Measurements from ENCODE around the gene TMEM72. TPM values are rescaled to one million over a fixed set of nuclear protein-coding genes. Genes with fewer than 3 reads are reported as not detected.
A peak's percentile ranks its signal among the peaks of the same experiment; 100 is the strongest.

TMEM72 gene
- polyA plus RNA-seq, 3 donors = not detected

- Histone ChIP-seq H3K9me3 (replicated peaks in 1 of 2; ENCODE audit: control insufficient read depth in 1 of 2, insufficient read depth in 1 of 2, low read length in 2 of 2) (no peaks in the 10 kb centered on the region), H3K4me2 (replicated peaks; ENCODE audit: extremely low read depth, low read length, poor library complexity, severe bottlenecking) (no peak overlapping the region), H3K4me3 (replicated peaks in 1 of 3; ENCODE audit: low read depth in 2 of 3, low read length in 3 of 3) (no peak overlapping the region), H3K27ac (ENCODE audit: low read depth in 1 of 2, low read length in 2 of 2) (peak overlapping the region; percentile 66 to 76), H2AFZ (ENCODE audit: insufficient read depth, low read depth, low read length, poor library complexity, severe bottlenecking) (no peak overlapping the region), H3K79me2 (ENCODE audit: insufficient read depth, low read length) (peaks cover 53% of the 10 kb centered on the region), H3K27me3 (ENCODE audit: control insufficient read depth in 2 of 2, insufficient read depth in 2 of 2, low read length in 2 of 2) (no peaks in the 10 kb centered on the region), H3K4me1 (ENCODE audit: control insufficient read depth in 1 of 2, insufficient read depth in 2 of 2, low read length in 2 of 2) (peaks cover 52 to 59% of the 10 kb centered on the region in 2 donors), H3K36me3 (replicated peaks in 1 of 2; ENCODE audit: control insufficient read depth in 1 of 2, insufficient read depth in 2 of 2, low read length in 2 of 2) (peaks cover 6 to 40% of the 10 kb centered on the region in 2 donors), H4K20me1 (ENCODE audit: insufficient read depth, low read length) (peaks cover 50% of the 10 kb centered on the region), H3K9ac (ENCODE audit: insufficient read depth, low read length, poor library complexity, severe bottlenecking) (no peak overlapping the region)
- no peak overlapping the region for H3K4me3 Mint-ChIP-seq
- H3K27me3 Mint-ChIP-seq (ENCODE audit: low read depth in 3 of 3) = peaks cover 0 to 4% (median 0%) of the 10 kb centered on the region in 3 donors
- peaks cover 68% of the 10 kb centered on the region for H3K4me1 Mint-ChIP-seq
- 90% methylated on average over 3 of the region's 3 CpGs for WGBS (ENCODE audit: insufficient coverage)
- intact Hi-C loops (cut with micrococcal nuclease) = no loop called here
- TF ChIP-seq CTCF (IDR thresholded peaks at IDR 0.05) = no peak
- no peak for DNase-seq
- H3K36me3 Mint-ChIP-seq = peaks cover 36 to 41% of the 10 kb centered on the region in 2 donors
- peaks cover 0 to 2% (median 0%) of the 10 kb centered on the region in 7 donors for H3K9me3 Mint-ChIP-seq
- H3K27ac Mint-ChIP-seq = peak overlapping the region; percentile 72 to 93 (median 83)
Measured at GRCh38 chr10:44949915-44950314, 38.8 kb downstream of the TMEM72 start.

- no peak overlapping the region for H3K4me2 ChIP-seq (replicated peaks; ENCODE audit: extremely low read depth, low read length, poor library complexity, severe bottlenecking)
- no peaks in the 10 kb centered on the region for H3K27me3 ChIP-seq (ENCODE audit: control insufficient read depth in 2 of 2, insufficient read depth in 2 of 2, low read length in 2 of 2)
- DNase-seq = no peak
- intact Hi-C loops (cut with micrococcal nuclease) = no loop called here
- H3K4me1 ChIP-seq (ENCODE audit: control insufficient read depth in 1 of 2, insufficient read depth in 2 of 2, low read length in 2 of 2) = peaks cover 52 to 61% of the 10 kb centered on the region in 2 donors
- Mint-ChIP-seq H3K36me3 (peaks cover 37 to 46% of the 10 kb centered on the region in 2 donors), H3K27me3 (ENCODE audit: low read depth in 3 of 3) (peaks cover 0 to 4% (median 0%) of the 10 kb centered on the region in 3 donors), H3K27ac (peak overlapping the region in 6 of 7 donors; percentile 61 to 92 (median 83)), H3K9me3 (no peaks in the 10 kb centered on the region), H3K4me1 (peaks cover 70% of the 10 kb centered on the region), H3K4me3 (no peak overlapping the region)
- no peak for TF ChIP-seq CTCF (IDR thresholded peaks at IDR 0.05)
- peaks cover 54% of the 10 kb centered on the region for H4K20me1 ChIP-seq (ENCODE audit: insufficient read depth, low read length)
- H3K36me3 ChIP-seq (replicated peaks in 1 of 2; ENCODE audit: control insufficient read depth in 1 of 2, insufficient read depth in 2 of 2, low read length in 2 of 2) = peaks cover 6 to 45% of the 10 kb centered on the region in 2 donors
- H3K9me3 ChIP-seq (replicated peaks in 1 of 2; ENCODE audit: control insufficient read depth in 1 of 2, insufficient read depth in 1 of 2, low read length in 2 of 2) = no peaks in the 10 kb centered on the region
- H3K4me3 ChIP-seq (replicated peaks in 1 of 3; ENCODE audit: low read depth in 2 of 3, low read length in 3 of 3) = no peak overlapping the region
- H3K9ac ChIP-seq (ENCODE audit: insufficient read depth, low read length, poor library complexity, severe bottlenecking) = no peak overlapping the region
- H3K79me2 ChIP-seq (ENCODE audit: insufficient read depth, low read length) = peaks cover 60% of the 10 kb centered on the region
- WGBS (ENCODE audit: insufficient coverage) = 77% methylated on average over 5 of the region's 10 CpGs
- H3K27ac ChIP-seq (ENCODE audit: low read depth in 1 of 2, low read length in 2 of 2) = peak overlapping the region; percentile 66 to 76
- no peak overlapping the region for H2AFZ ChIP-seq (ENCODE audit: insufficient read depth, low read depth, low read length, poor library complexity, severe bottlenecking)
Measured at GRCh38 chr10:44950326-44951225, 39.4 kb downstream of the TMEM72 start.

Measured in CD14-positive monocyte (primary cell).